H1 (cell line): ENCODE measurements around the gene C1QTNF1. TPM values are rescaled to one million over a fixed set of nuclear protein-coding genes. Genes with fewer than 3 reads are reported as not detected.

Experiments used
- CTCF ChIA-PET: fragments of 300-600 bp; sonication (Branson Sonifier 250); formaldehyde crosslinking; loops from one replicate; lab custom pipeline; 2021; ENCODE audit not compliant: partially characterized antibody; lab: Charles Lee
- POLR2A ChIA-PET: fragments of 300-600 bp; sonication (Branson Sonifier 250); formaldehyde crosslinking; loops from one replicate; lab custom pipeline; 2021; ENCODE audit warnings: inconsistent platforms; ENCODE audit not compliant: partially characterized antibody; lab: Charles Lee
- DNase-seq, 2 experiments: peaks; one replicate each; pipeline versions ENCODE4 v3.0.0 to v3.0.0-alpha.2; 2010 to 2022; ENCODE audit warnings: low spot score in 2 of 2, low read depth in 1 of 2, mixed read lengths in 1 of 2
- FAIRE-seq: peaks from 2 replicates; lab custom pipeline; 2011; peaks lifted over from hg19 to GRCh38; lab: Jason Lieb, UNC
- H2AFZ ChIP-seq: 2 replicates; pipeline ENCODE4 v1.8.1; 2012; ENCODE audit warnings: low read length, inconsistent platforms
- H2AK5ac ChIP-seq: 2 replicates; pipeline ENCODE4 v1.6.1; 2013; ENCODE audit warnings: low read depth, low read length
- H2BK120ac ChIP-seq: replicated peaks from 2 replicates; pipeline ENCODE3; 2013; ENCODE audit warnings: low read depth, low read length, inconsistent platforms
- H2BK12ac ChIP-seq: 2 replicates; pipeline ENCODE4 v1.6.1; 2013; ENCODE audit warnings: low read depth, low read length
- H2BK15ac ChIP-seq: 2 replicates; pipeline ENCODE4 v1.6.1; 2013; ENCODE audit warnings: low read length
- H2BK20ac ChIP-seq: 2 replicates; pipeline ENCODE4 v1.6.1; 2013; ENCODE audit warnings: low read length
- H2BK5ac ChIP-seq: 2 replicates; pipeline ENCODE4 v1.6.1; 2013; ENCODE audit warnings: low read depth, low read length
- H3K14ac ChIP-seq: 2 replicates; pipeline ENCODE4 v1.6.1; 2013; ENCODE audit warnings: inconsistent platforms; ENCODE audit not compliant: insufficient read length
- H3K18ac ChIP-seq: 2 replicates; pipeline ENCODE4 v1.6.1; 2013; ENCODE audit warnings: low read length; ENCODE audit errors: extremely low read depth
- H3K23ac ChIP-seq: 2 replicates; pipeline ENCODE4 v1.6.1; 2013; ENCODE audit warnings: inconsistent platforms; ENCODE audit not compliant: insufficient read length
- H3K23me2 ChIP-seq: 2 replicates; pipeline ENCODE4 v1.6.1; 2013; ENCODE audit warnings: low read depth, low read length
- H3K27ac ChIP-seq: 2 replicates; pipeline ENCODE4 v1.6.1; 2011; ENCODE audit warnings: low read depth, low read length, inconsistent platforms
- H3K27me3 ChIP-seq, 4 experiments: replicated peaks in 1 of 4; 1 replicate in 1 of 4; 2 replicates in 3 of 4; pipeline versions ENCODE4 v1.6.1 to v1.8.1; 2011 to 2013; ENCODE audit warnings: low read length in 3 of 4, mild to moderate bottlenecking in 3 of 4, inconsistent platforms in 2 of 4, mixed read lengths in 2 of 4, moderate library complexity in 1 of 4; ENCODE audit not compliant: control insufficient read depth in 3 of 4, insufficient read depth in 3 of 4; ENCODE audit errors: extremely low read depth in 1 of 4
- H3K36me3 ChIP-seq, 4 experiments: 2 replicates each; pipeline versions ENCODE4 v1.6.1 to v1.8.1; 2011 to 2013; ENCODE audit warnings: mild to moderate bottlenecking in 4 of 4, low read length in 3 of 4, moderate library complexity in 2 of 4, control low read depth in 1 of 4, inconsistent platforms in 1 of 4; ENCODE audit not compliant: insufficient read depth in 4 of 4, control insufficient read depth in 2 of 4
- H3K4ac ChIP-seq: replicated peaks from 2 replicates; pipeline ENCODE3; 2013; ENCODE audit warnings: low read length, low read depth, mixed read lengths, inconsistent platforms; ENCODE audit not compliant: insufficient read length
- H3K4me1 ChIP-seq, 4 experiments: replicated peaks in 1 of 4; 1 replicate in 1 of 4; 2 replicates in 3 of 4; pipeline versions ENCODE4 v1.6.1 to v1.8.1; 2011 to 2013; ENCODE audit warnings: low read length in 3 of 4, inconsistent platforms in 2 of 4, mixed read lengths in 1 of 4; ENCODE audit not compliant: insufficient read depth in 4 of 4, control insufficient read depth in 3 of 4
- H3K4me2 ChIP-seq, 2 experiments: 2 replicates each; pipeline versions ENCODE4 v1.6.1 to v1.8.1; 2011 to 2013; ENCODE audit warnings: low read depth in 2 of 2, low read length in 2 of 2, control low read depth in 1 of 2, inconsistent platforms in 1 of 2, mild to moderate bottlenecking in 1 of 2; ENCODE audit not compliant: insufficient read depth in 1 of 2
- H3K4me3 ChIP-seq, 4 experiments: fragments of 200-600, 300-600 bp in 1 of 4; sonication (generic), shearing (Covaris generic), sonication (Bioruptor Twin) in 1 of 4; 2 replicates each; pipeline versions ENCODE4 v1.5.1 to v1.8.1; 2011 to 2016; ENCODE audit warnings: low read length in 4 of 4, low read depth in 3 of 4, control low read depth in 2 of 4, inconsistent platforms in 2 of 4, mild to moderate bottlenecking in 2 of 4, mixed read lengths in 1 of 4, moderate library complexity in 1 of 4; ENCODE audit not compliant: insufficient read depth in 2 of 4; ENCODE audit errors: extremely low read depth in 1 of 4
- H3K56ac ChIP-seq: replicated peaks from 2 replicates; pipeline ENCODE3; 2013; ENCODE audit warnings: low read depth, mild to moderate bottlenecking, mixed read lengths, low read length, inconsistent platforms; ENCODE audit not compliant: insufficient read length
- H3K79me1 ChIP-seq: 2 replicates; pipeline ENCODE4 v1.6.1; 2013; ENCODE audit warnings: low read depth, low read length, control low read depth
- H3K79me2 ChIP-seq, 2 experiments: 2 replicates each; pipeline versions ENCODE4 v1.6.1 to v1.8.1; 2012 to 2013; ENCODE audit warnings: low read length in 2 of 2, mild to moderate bottlenecking in 2 of 2, inconsistent platforms in 1 of 2; ENCODE audit not compliant: insufficient read depth in 2 of 2, control insufficient read depth in 1 of 2
- H3K9ac ChIP-seq, 4 experiments: replicated peaks in 1 of 4; 1 replicate in 1 of 4; 2 replicates in 3 of 4; pipeline versions ENCODE4 v1.6.1 to v1.8.1; 2011 to 2013; ENCODE audit warnings: low read depth in 3 of 4, low read length in 3 of 4, control low read depth in 2 of 4, mild to moderate bottlenecking in 2 of 4, moderate library complexity in 2 of 4, inconsistent platforms in 1 of 4; ENCODE audit errors: extremely low read depth in 1 of 4
- H3K9me3 ChIP-seq, 2 experiments: 2 replicates each; pipeline versions ENCODE4 v1.6.1 to v1.8.1; 2012 to 2013; ENCODE audit warnings: mild to moderate bottlenecking in 2 of 2, moderate library complexity in 2 of 2, control low read depth in 1 of 2, inconsistent platforms in 1 of 2, low read depth in 1 of 2, low read length in 1 of 2, mixed read lengths in 1 of 2; ENCODE audit not compliant: insufficient read depth in 2 of 2
- H4K20me1 ChIP-seq, 2 experiments: replicated peaks in 1 of 2; 2 replicates each; pipeline versions ENCODE3 to v1.8.1; 2011 to 2013; ENCODE audit warnings: inconsistent platforms in 2 of 2, low read length in 2 of 2, mild to moderate bottlenecking in 1 of 2; ENCODE audit not compliant: insufficient read depth in 2 of 2, control insufficient read depth in 1 of 2
- H4K5ac ChIP-seq: 2 replicates; pipeline ENCODE4 v1.6.1; 2013; ENCODE audit warnings: low read length, low read depth, mixed read lengths, inconsistent platforms; ENCODE audit not compliant: insufficient read length
- H4K8ac ChIP-seq: 2 replicates; pipeline ENCODE4 v1.8.0; 2013; ENCODE audit warnings: mild to moderate bottlenecking, moderate library complexity, low read length, inconsistent platforms; ENCODE audit not compliant: insufficient read depth; ENCODE audit errors: extremely low read depth
- H4K91ac ChIP-seq: replicated peaks from 2 replicates; pipeline ENCODE3; 2013; ENCODE audit warnings: low read length, mixed read lengths, inconsistent platforms; ENCODE audit not compliant: insufficient read length
- EZH2 ChIP-seq: fragments of 200-600 bp; sonication (generic); IDR thresholded peaks from 2 replicates; pipeline ENCODE4 v1.7.1; 2012; ENCODE audit warnings: low read depth, mild to moderate bottlenecking, moderate library complexity, low read length, inconsistent platforms; ENCODE audit not compliant: severe bottlenecking
- GABPA ChIP-seq: IDR thresholded peaks from 2 replicates; pipeline ENCODE4 v1.6.1; 2011; ENCODE audit warnings: mild to moderate bottlenecking, low read length, moderate library complexity, borderline replicate concordance; ENCODE audit not compliant: insufficient read depth
- HDAC6 ChIP-seq: IDR thresholded peaks from one replicate; pipeline ENCODE4 v1.7.1; 2012; ENCODE audit warnings: low read depth, mild to moderate bottlenecking, inconsistent platforms, low read length, moderate library complexity
- RBBP5 ChIP-seq: IDR thresholded peaks from 2 replicates; pipeline ENCODE4 v1.7.1; 2012; ENCODE audit warnings: low read depth, mild to moderate bottlenecking, inconsistent platforms, low read length, moderate library complexity, borderline replicate concordance
- SP4 ChIP-seq: IDR thresholded peaks from 2 replicates; pipeline ENCODE4 v1.6.1; 2012; ENCODE audit warnings: low read length, inconsistent platforms
- SUZ12 ChIP-seq: fragments of 200-600 bp; sonication (generic); IDR thresholded peaks from 2 replicates; pipeline ENCODE4 v1.6.1; 2012; ENCODE audit warnings: mild to moderate bottlenecking, inconsistent platforms, low read length, moderate library complexity, mixed read lengths
- TCF12 ChIP-seq: IDR thresholded peaks from 2 replicates; pipeline ENCODE4 v1.6.1; 2011; ENCODE audit warnings: low read depth, mild to moderate bottlenecking, low read length
- WGBS, 2 experiments: shearing (Covaris generic) in 1 of 2; methylation state at CpG; one replicate each; pipeline versions ENCODE4 v1.1.6 to v1.1.7; 2013 to 2015; ENCODE audit warnings: low lambda C conversion rate in 2 of 2, mixed read lengths in 2 of 2, inconsistent platforms in 1 of 2, low coverage in 1 of 2, missing lambda C conversion rate in 1 of 2; ENCODE audit not compliant: insufficient replicate concordance in 2 of 2, insufficient coverage in 1 of 2, insufficient read length in 1 of 2; ENCODE audit errors: extremely low coverage in 1 of 2, missing lambda C conversion rate in 1 of 2; 5-methylcytosine and 5-hydroxymethylcytosine counted together
- long read RNA-seq, 2 experiments: library from RNA in 1 of 2; library from capped mRNA in 1 of 2; stranded (forward); transcript quantifications; one replicate each; pipeline ENCODE4 v2.0.0, GENCODE V29; 2021; ENCODE audit warnings: inconsistent platforms in 1 of 2
- polyA minus RNA-seq, 3 experiments: library from RNA; depleted of rRNA, polyadenylated mRNA; stranded (reverse); fragments of >200 nt; gene quantifications; 1 replicate in 2 of 3; 2 replicates in 1 of 3; pipeline ENCODE4 v1.2.3, GENCODE V29; 2011
- polyA plus RNA-seq, 7 experiments: library from polyadenylated mRNA; depleted of rRNA in 3 of 7; stranded (reverse) in 5 of 7; unstranded in 2 of 7; fragments of >200 nt in 5 of 7; fragments of 200-250 nt in 2 of 7; gene quantifications; 1 replicate in 5 of 7; 2 replicates in 1 of 7; 4 replicates in 1 of 7; pipeline versions ENCODE4 v1.2.1 to v1.2.3, GENCODE V29; 2011 to 2013; ENCODE audit warnings: missing spikeins in 2 of 7, mixed read lengths in 2 of 7
- total RNA-seq: library from RNA; stranded (reverse); fragmentation: NEBNext Ultra II Directional; extraction: Animal tissue kit (Norgen Biotek cat#: 25700); gene quantifications from 2 replicates; pipeline ENCODE4 v1.2.1, GENCODE V29; 2021

The C1QTNF1 gene, protein sequence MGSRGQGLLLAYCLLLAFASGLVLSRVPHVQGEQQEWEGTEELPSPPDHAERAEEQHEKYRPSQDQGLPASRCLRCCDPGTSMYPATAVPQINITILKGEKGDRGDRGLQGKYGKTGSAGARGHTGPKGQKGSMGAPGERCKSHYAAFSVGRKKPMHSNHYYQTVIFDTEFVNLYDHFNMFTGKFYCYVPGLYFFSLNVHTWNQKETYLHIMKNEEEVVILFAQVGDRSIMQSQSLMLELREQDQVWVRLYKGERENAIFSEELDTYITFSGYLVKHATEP
- total RNA-seq (2.5 and 3.5 TPM in 2 replicates), polyA plus RNA-seq (2011; rRNA removed) (1.5 and 2.1 TPM in 2 replicates), polyA minus RNA-seq (2011; rRNA and poly(A)+ RNA removed) (0.44 and 0.49 TPM in 2 replicates)
- 1.1 TPM for polyA plus RNA-seq (2011; cell fraction: cytosol; rRNA removed)
- polyA plus RNA-seq (2011; cell fraction: nucleus; rRNA removed), result 1.8 TPM
- polyA plus RNA-seq (2012, experiment 1 of 2), result 1.4 to 2.4 TPM (median 1.9 TPM) in 4 replicates
- 2.1 TPM for polyA plus RNA-seq (2012, experiment 2 of 2)
- polyA plus RNA-seq (2013, experiment 1 of 2), result 0.83 TPM
- 0.87 TPM for polyA plus RNA-seq (2013, experiment 2 of 2)
- 0.95 TPM for polyA minus RNA-seq (2011; cell fraction: cytosol; rRNA and poly(A)+ RNA removed)
- polyA minus RNA-seq (2011; cell fraction: nucleus; rRNA and poly(A)+ RNA removed), result 1.3 TPM
- long read RNA-seq, experiment 1, partial matches to known transcripts, result 0 of 1 reads
- long read RNA-seq, experiment 1, other reads (novel, unspliced or antisense), result 1 of 1 reads
- long read RNA-seq, experiment 2, partial matches to known transcripts, result 0 of 1 reads
- long read RNA-seq, experiment 2, other reads (novel, unspliced or antisense), result 0 of 1 reads

DNA sequence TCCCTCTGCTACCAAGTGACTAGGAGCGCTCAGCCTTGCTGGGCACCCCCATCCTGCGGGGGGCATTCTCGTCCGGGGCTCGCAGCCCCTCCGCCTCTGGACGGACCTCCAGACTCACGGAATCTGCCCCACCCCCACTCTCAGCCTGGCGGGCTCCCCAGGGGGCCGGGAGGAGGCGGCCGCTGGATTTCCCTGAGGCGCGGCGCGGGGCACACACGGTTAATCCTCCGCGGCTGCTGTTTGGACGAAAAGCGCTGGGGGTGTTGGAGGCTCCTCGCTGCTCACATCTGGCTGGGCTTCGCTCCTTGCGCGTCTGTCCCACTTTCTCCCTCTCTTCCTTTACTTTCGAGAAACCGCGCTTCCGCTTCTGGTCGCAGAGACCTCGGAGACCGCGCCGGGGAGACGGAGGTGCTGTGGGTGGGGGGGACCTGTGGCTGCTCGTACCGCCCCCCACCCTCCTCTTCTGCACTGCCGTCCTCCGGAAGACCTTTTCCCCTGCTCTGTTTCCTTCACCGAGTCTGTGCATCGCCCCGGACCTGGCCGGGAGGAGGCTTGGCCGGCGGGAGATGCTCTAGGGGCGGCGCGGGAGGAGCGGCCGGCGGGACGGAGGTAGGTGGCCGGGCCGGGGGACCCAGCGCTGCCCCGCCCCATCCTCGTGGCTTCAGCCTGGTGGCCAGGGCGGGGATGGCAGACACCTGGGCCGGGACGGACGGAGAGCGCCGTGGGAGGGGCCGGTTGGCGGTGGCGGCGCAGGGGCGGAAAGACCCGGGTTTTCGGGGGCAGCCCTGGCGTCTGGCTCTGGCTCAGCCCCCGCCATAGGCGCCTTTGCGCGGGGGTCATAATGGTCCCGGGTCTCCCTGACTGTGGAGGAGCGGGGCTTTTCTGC is at the start of gene C1QTNF1:
TSS of gene C1QTNF1 (plus strand) at position 284 of the 886 bp plus-strand sequence. CDS start 19,800 bp downstream, outside the sequence.
- Histone ChIP-seq H3K4ac (no peak within 1 kb of the TSS), H3K14ac (no peak within 1 kb of the TSS), H3K4me2 (peak within 1 kb of the TSS; percentile 75 to 85), H2AK5ac (no peak within 1 kb of the TSS), H4K91ac (no peak within 1 kb of the TSS), H3K9ac (no peak within 1 kb of the TSS; a peak in 1 of 7 replicates), H3K23ac (no peak within 1 kb of the TSS), H4K8ac (peak within 1 kb of the TSS; percentile 68), H3K56ac (no peak within 1 kb of the TSS), H3K18ac (peak within 1 kb of the TSS; percentile 48), H3K9me3 (no peaks in the 10 kb centered on the region), H4K20me1 (peaks cover 0 to 2% of the 10 kb centered on the region in 2 experiments), H2AFZ (peak within 1 kb of the TSS; percentile 35; the same call in 1 of the 2 replicates), H2BK5ac (no peak within 1 kb of the TSS), H3K27me3 (peaks cover 18 to 82% (median 68%) of the 10 kb centered on the region in 4 experiments), H3K27ac (no peak within 1 kb of the TSS), H3K4me3 (peak within 1 kb of the TSS; percentile 57 to 70 (median 62)), H2BK15ac (no peak within 1 kb of the TSS), H2BK20ac (no peak within 1 kb of the TSS), H2BK120ac (no peak within 1 kb of the TSS), H3K4me1 (peaks cover 3 to 7% (median 5%) of the 10 kb centered on the region in 4 experiments; a peak in 4 of 7 replicates), H4K5ac (no peak within 1 kb of the TSS), H2BK12ac (no peak within 1 kb of the TSS), H3K79me2 (no peaks in the 10 kb centered on the region), H3K23me2 (peaks cover 9% of the 10 kb centered on the region; the same call in 1 of the 2 replicates), H3K36me3 (no peaks in the 10 kb centered on the region), H3K79me1 (no peaks in the 10 kb centered on the region)
- CTCF ChIA-PET, result interaction anchor here (8.0 kb wide), 1 partner anchor 21 kb away, joined by 56 read pairs; no protein-coding TSS in a partner anchor
- FAIRE-seq (no peak), DNase-seq (peak in 1 of 2 experiments; percentile 77)
- POLR2A ChIA-PET, result no interaction called here
- 4% methylated on average over 59 of the region's 77 CpGs; no CpG with 5 or more reads in 1 of the 2 experiments for WGBS, 2 experiments
- TF ChIP-seq TCF12, result 0 out of 2 replicates have a peak, but pooled peaks have one; percentile 56
- TF ChIP-seq HDAC6, result no peak
- 0 out of 2 replicates have a peak, but pooled peaks have one; percentile 2 for TF ChIP-seq GABPA
- peak; percentile 48 for TF ChIP-seq EZH2
- TF ChIP-seq RBBP5, result no peak
- peak; percentile 69; the same call in 1 of the 2 replicates for TF ChIP-seq SUZ12
- no peak for TF ChIP-seq SP4
